Immature natural killer cell (primary cell): ENCODE data around the gene ZNF641. TPM values are rescaled to one million over a fixed set of nuclear protein-coding genes. Genes with fewer than 3 reads are reported as not detected.

Experiments used
- DNase-seq, 3 donors: peaks; one replicate each; pipeline ENCODE4 v3.0.0; 2022; ENCODE audit warnings: mixed read lengths in 1 of 3
- H3K27ac Mint-ChIP-seq, 6 donors: one replicate each; pipeline ENCODE4 v1.8.0; 2020; ENCODE audit warnings: mixed read lengths in 6 of 6, mild to moderate bottlenecking in 5 of 6, inconsistent platforms in 4 of 6, moderate library complexity in 3 of 6
- H3K27me3 Mint-ChIP-seq, 3 donors: one replicate each; pipeline ENCODE4 v1.8.0; 2020 to 2021; ENCODE audit warnings: low read depth in 3 of 3, mild to moderate bottlenecking in 3 of 3, mixed read lengths in 3 of 3, moderate library complexity in 3 of 3, inconsistent platforms in 1 of 3
- H3K36me3 Mint-ChIP-seq, 3 donors: one replicate each; pipeline ENCODE4 v1.8.0; 2020; ENCODE audit warnings: mixed read lengths in 3 of 3, inconsistent platforms in 2 of 3, mild to moderate bottlenecking in 2 of 3
- H3K4me1 Mint-ChIP-seq, 2 donors: one replicate each; pipeline ENCODE4 v1.8.0; 2020; ENCODE audit warnings: inconsistent platforms in 2 of 2, mild to moderate bottlenecking in 2 of 2, mixed read lengths in 2 of 2, moderate library complexity in 1 of 2
- H3K4me3 Mint-ChIP-seq, 5 donors: one replicate each; pipeline ENCODE4 v1.8.0; 2020; ENCODE audit warnings: mild to moderate bottlenecking in 5 of 5, mixed read lengths in 5 of 5, inconsistent platforms in 3 of 5, moderate library complexity in 3 of 5
- H3K9me3 Mint-ChIP-seq, 6 donors: one replicate each; pipeline ENCODE4 v1.8.0; 2020; ENCODE audit warnings: mild to moderate bottlenecking in 6 of 6, mixed read lengths in 6 of 6, inconsistent platforms in 4 of 6, moderate library complexity in 3 of 6
- polyA plus RNA-seq, 3 donors: library from polyadenylated mRNA; unstranded; fragments of 300-500 nt; fragmentation: Illumina TruSeq; gene quantifications; one replicate each; pipeline ENCODE4 v1.2.3, GENCODE V29; 2021

The ZNF641 gene
- polyA plus RNA-seq, 3 donors from 2014 or later, result 9.4 to 26.3 (median 14.5) TPM

GRCh38 chr12:48311313-48311712 is 39.4 kb downstream of the ZNF641 start:
- Mint-ChIP-seq H3K27ac (no peak overlapping the region), H3K4me1 (peaks cover 0 to 9% of the 10 kb centered on the region in 2 donors), H3K4me3 (no peak overlapping the region), H3K27me3 (peaks cover 0 to 4% (median 4%) of the 10 kb centered on the region in 3 donors), H3K9me3 (peaks cover 0 to 7% (median 4%) of the 10 kb centered on the region in 6 donors), H3K36me3 (no peaks in the 10 kb centered on the region)
- DNase-seq, result no peak

DNA sequence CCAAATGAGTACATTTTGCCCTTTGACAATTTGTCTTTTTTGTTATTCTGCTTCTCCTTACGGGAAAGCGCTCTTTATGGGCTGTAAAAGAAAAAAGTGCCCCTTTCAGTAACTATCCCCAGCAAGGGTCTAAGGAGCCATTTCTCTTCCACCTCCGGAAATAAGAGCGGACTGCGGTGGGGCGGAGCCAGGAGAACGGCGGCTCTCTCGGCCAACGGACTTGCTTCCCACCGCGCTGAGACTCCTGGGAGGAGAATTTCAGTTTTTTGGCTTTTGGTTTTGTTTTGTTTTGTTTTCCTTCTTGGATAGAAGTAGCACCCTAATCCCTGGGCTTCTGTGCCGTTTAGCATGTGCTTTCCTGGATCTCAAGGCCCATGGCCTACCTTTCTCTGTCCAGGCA is 43.5 kb downstream of the ZNF641 start:
- Mint-ChIP-seq H3K27me3 (peaks cover 0 to 4% (median 4%) of the 10 kb centered on the region in 3 donors), H3K27ac (no peak overlapping the region), H3K36me3 (no peaks in the 10 kb centered on the region), H3K9me3 (no peaks in the 10 kb centered on the region), H3K4me3 (no peak overlapping the region), H3K4me1 (peaks cover 0 to 9% of the 10 kb centered on the region in 2 donors)
- DNase-seq, result no peak

DNA sequence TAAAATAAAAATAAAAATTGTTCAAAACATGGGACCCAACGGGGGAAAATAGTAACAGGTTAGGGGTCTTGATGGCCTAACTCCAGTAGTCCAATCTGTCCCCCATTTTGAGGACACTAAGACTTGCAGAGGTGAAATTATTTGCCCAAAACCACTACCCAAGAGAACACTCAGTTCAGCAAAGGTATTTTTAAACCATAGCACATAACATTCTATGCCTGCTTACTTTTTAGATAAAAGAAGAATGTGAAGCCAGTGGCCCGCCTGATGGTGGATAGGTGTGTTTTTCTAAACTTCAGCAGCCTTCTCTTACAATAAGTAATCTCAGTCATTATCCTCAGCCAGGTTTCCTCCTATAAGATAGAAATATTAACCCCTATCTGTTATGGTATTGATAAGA is 45.5 kb downstream of the ZNF641 start:
- no peaks in the 10 kb centered on the region for H3K36me3 Mint-ChIP-seq
- DNase-seq, result no peak
- no peaks in the 10 kb centered on the region for H3K4me1 Mint-ChIP-seq
- H3K4me3 Mint-ChIP-seq, result no peak overlapping the region
- no peak overlapping the region for H3K27ac Mint-ChIP-seq
- peaks cover 0 to 3% (median 0%) of the 10 kb centered on the region in 3 donors for H3K27me3 Mint-ChIP-seq
- no peaks in the 10 kb centered on the region for H3K9me3 Mint-ChIP-seq

GRCh38 chr12:48302161-48302911 is 48.4 kb downstream of the ZNF641 start:
- Mint-ChIP-seq H3K36me3 (no peaks in the 10 kb centered on the region), H3K4me3 (no peak overlapping the region), H3K4me1 (no peaks in the 10 kb centered on the region), H3K9me3 (no peaks in the 10 kb centered on the region), H3K27ac (no peak overlapping the region), H3K27me3 (no peaks in the 10 kb centered on the region)
- no peak for DNase-seq

DNA sequence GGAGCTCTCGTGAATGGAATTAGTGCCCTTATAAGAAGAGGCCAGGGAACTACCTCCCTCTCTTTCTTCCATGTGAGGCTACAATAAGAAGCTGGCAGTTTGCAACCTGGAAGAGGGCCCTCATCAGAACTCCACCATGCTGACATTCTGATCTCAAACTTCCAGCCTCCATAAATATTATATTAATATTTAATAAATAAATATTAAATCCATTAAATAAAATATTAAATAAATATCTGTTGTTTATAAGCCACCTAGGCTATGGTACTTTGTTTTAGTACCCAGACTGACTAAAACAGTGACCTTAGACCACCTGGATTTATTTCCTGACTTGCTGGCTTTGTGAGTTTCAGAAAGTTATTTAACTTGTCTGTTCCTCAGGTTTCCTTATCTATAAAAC is 49.9 kb downstream of the ZNF641 start:
- no peaks in the 10 kb centered on the region for H3K36me3 Mint-ChIP-seq
- no peaks in the 10 kb centered on the region for H3K27me3 Mint-ChIP-seq
- H3K4me1 Mint-ChIP-seq, result peaks cover 9 to 12% of the 10 kb centered on the region in 2 donors
- DNase-seq, result no peak
- no peak overlapping the region for H3K27ac Mint-ChIP-seq
- no peak overlapping the region for H3K4me3 Mint-ChIP-seq
- H3K9me3 Mint-ChIP-seq, result no peaks in the 10 kb centered on the region

DNA sequence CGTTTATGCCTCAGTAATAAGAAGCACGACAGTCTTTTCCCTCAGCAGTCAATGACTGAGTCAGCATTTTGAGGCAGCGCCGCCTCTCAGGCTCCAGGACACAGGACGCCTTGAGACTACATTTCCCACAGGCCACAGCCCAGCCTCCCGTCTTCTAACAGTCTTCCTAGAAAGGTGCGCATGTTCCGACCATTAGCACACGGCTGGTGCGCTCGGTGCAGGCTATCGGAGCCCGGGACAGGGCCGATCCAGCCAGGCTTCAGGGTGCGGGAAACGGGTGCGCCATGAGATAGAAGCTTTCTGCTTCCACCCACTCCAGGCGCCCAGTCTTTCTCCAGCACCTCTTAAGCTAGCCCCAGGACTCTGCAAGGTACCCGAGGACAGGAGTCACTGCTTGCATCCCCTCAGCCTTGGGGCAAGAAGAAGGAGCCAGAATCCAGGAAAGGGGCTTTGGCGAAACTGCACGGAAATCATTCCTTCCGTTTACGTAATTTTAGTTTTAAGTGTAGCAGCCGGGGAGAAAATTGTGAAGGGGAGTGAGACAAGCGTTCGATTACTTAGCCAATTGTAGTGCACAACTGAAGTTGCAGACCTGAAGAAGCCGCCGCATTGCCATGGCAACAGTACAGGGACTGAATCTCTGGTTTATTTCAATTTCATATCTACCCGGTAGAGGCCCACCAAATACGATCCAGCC is 54.0 kb downstream of the ZNF641 start:
- H3K36me3 Mint-ChIP-seq, result no peaks in the 10 kb centered on the region

DNA sequence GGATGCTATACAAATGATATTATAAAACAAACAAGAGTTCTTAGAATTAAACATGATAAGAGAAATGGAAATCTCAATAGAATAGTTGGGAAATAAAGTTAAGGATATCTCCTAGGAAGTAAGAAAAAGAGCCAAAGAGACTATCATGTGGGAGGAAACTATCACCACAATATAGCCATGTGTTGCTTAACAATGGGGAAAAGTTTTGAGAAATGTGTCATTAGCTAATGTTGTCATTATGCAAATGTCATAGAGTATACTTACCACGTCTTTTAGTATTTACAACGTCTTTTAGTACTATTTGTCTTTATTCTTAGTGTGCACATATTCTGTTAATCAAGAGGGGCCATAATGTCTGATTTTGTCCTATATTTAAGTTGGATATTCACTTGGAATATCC is 58.7 kb downstream of the ZNF641 start:
- H3K27me3 Mint-ChIP-seq, result peaks cover 0 to 11% (median 6%) of the 10 kb centered on the region in 3 donors
- no peaks in the 10 kb centered on the region for H3K36me3 Mint-ChIP-seq
- no peak overlapping the region for H3K4me3 Mint-ChIP-seq
- DNase-seq, result no peak
- H3K4me1 Mint-ChIP-seq, result peaks cover 7 to 10% of the 10 kb centered on the region in 2 donors
- no peak overlapping the region for H3K27ac Mint-ChIP-seq
- H3K9me3 Mint-ChIP-seq, result no peaks in the 10 kb centered on the region

More for the DNA sequence above, 54.0 kb downstream of the ZNF641 start:
- H3K4me1 Mint-ChIP-seq, result peaks cover 9 to 12% of the 10 kb centered on the region in 2 donors
- H3K27ac Mint-ChIP-seq, result no peak overlapping the region
- peak in 1 of 3 donors; percentile 6 for DNase-seq
- no peaks in the 10 kb centered on the region for H3K9me3 Mint-ChIP-seq
- H3K27me3 Mint-ChIP-seq, result no peaks in the 10 kb centered on the region
- H3K4me3 Mint-ChIP-seq, result peak overlapping the region; percentile 57 to 80 (median 68)

GRCh38 chr12:48291511-48291910 is 59.2 kb downstream of the ZNF641 start:
- no peak for DNase-seq
- no peak overlapping the region for H3K4me3 Mint-ChIP-seq
- peaks cover 3 to 7% of the 10 kb centered on the region in 2 donors for H3K4me1 Mint-ChIP-seq
- no peaks in the 10 kb centered on the region for H3K36me3 Mint-ChIP-seq
- H3K27me3 Mint-ChIP-seq, result peaks cover 0 to 11% (median 6%) of the 10 kb centered on the region in 3 donors
- H3K27ac Mint-ChIP-seq, result no peak overlapping the region
- H3K9me3 Mint-ChIP-seq, result no peaks in the 10 kb centered on the region

DNA sequence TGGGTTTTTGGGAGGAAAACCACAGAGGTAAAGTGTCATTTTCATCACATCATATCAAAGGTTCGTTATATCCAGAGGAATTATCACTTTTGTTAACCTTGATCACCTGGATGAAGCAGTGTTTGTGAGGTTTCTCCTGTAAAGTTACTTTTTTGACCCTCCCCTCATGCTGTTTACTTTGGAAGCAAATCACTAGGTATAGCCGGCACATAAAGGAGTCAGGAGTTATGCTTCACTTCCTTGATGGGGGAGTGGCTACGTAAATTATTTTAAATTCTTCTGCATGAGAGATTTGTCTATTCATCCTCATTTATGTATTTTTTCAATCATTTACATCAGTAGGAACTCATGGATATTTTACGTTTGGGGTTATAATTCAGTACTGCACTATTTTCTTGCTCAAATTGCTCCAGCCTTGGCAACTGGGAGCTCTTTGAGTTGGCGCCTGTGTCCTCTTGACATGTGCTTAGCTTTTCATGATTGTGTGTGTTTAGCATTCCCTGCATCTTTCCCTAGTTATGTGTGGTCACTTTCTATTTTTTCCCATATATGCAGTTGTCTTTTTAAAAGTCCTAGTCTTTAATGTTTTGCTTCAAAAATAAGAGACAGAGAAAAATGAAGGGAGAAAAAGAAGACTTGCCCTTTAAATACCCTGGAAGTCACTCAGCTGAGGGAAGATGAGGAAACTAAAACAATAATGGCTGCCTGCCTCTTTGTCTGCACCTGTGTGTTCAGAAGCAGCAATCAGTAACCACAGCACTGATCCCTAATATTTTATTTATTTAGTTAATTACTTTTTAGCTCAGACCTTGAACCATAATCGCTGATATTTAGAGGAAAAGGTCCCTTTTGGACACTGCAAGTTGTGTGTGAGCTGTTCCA is 62.1 kb downstream of the ZNF641 start:
- H3K27me3 Mint-ChIP-seq, result peaks cover 2 to 13% (median 6%) of the 10 kb centered on the region in 3 donors
- H3K36me3 Mint-ChIP-seq, result no peaks in the 10 kb centered on the region
- no peak for DNase-seq
- peaks cover 0 to 4% (median 0%) of the 10 kb centered on the region in 6 donors for H3K9me3 Mint-ChIP-seq
- no peak overlapping the region for H3K4me3 Mint-ChIP-seq
- peaks cover 11 to 13% of the 10 kb centered on the region in 2 donors for H3K4me1 Mint-ChIP-seq
- no peak overlapping the region for H3K27ac Mint-ChIP-seq

Other genes with a start within 250 kb of the ZNF641 start
- 10 to 100 TPM in 1 of 3 donors, 1 to 10 TPM in 2; 4.0 to 14.6 (median 8.5) TPM for gene SENP1, start 244.8 kb downstream of the ZNF641 start, polyA plus RNA-seq
- gene PFKM, start 231.6 kb downstream of the ZNF641 start, polyA plus RNA-seq, result 1 to 10 TPM; 2.0 to 2.7 (median 2.7) TPM
- 100 to 1,000 TPM in 1 of 3 donors, 10 to 100 TPM in 2; 68.0 to 140 (median 84.2) TPM for gene ASB8, start 193.4 kb downstream of the ZNF641 start, polyA plus RNA-seq
- under 1 TPM in 2 of 3 donors, not detected in 1; 0.23 to 0.44 TPM for gene CCDC184, start 167.3 kb downstream of the ZNF641 start, polyA plus RNA-seq
- not detected for gene OR10AD1, start 147.6 kb downstream of the ZNF641 start, polyA plus RNA-seq
- not detected for gene ANP32D, start 121.6 kb upstream of the ZNF641 start, polyA plus RNA-seq
- gene C12orf54, start 131.6 kb upstream of the ZNF641 start, polyA plus RNA-seq, result not detected
- not detected for gene OR8S1, start 174.7 kb upstream of the ZNF641 start, polyA plus RNA-seq
- not detected for gene LALBA, start 219.1 kb upstream of the ZNF641 start, polyA plus RNA-seq